ENCODE results near the gene PMEL. TPM values are rescaled to one million over a fixed set of nuclear protein-coding genes. Genes with fewer than 3 reads are reported as not detected.
"Not testable (repeated sequence)": the region's sequence is repeated elsewhere in the genome, so short reads cannot be mapped to it uniquely, and the experiment has no call there.

The PMEL gene
- total RNA-seq (under 1 TPM in 1 of 2 donors, not detected in 1; 0.63 TPM), total RNA-seq (0.15 to 0.35 reads per million in 2 donors)

DNA sequence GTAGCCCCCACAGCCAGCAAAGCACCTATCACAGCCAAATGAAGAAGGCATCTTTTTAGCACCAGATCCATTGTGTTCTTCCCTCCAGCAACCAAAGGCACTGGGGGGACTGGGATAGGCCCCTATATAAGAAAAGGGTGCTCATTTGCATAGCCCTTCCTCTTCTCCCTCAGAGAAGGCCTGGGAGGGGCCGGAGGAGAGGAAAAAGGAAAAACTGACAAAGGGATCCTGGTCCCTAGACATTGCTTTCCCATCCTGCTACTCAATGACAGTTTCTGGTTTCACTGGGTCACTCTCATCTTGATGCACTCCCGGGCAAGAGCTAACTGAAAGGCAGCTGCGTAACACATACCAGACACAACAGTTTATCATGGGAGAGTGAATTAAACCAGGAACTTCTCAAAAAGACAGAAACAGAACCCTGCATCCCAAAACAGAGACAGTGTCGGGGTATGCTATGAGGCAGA lies at the start of gene PMEL:
TSS of gene PMEL (minus strand) at position 102 of the 467 bp plus-strand sequence. CDS start at position 71, 31 bp downstream.
- ATAC-seq (no peak), DNase-seq (no peak)
- no peaks in the 10 kb centered on the region for H3K36me3 Mint-ChIP-seq (ENCODE audit: low read depth)
- peaks cover 26% of the 10 kb centered on the region for H3K4me1 Mint-ChIP-seq
- peak within 1 kb of the TSS; percentile 94 for H3K27ac Mint-ChIP-seq
- H3K4me3 Mint-ChIP-seq = peak within 1 kb of the TSS; percentile 94
- H3K27me3 Mint-ChIP-seq = no peaks in the 10 kb centered on the region
- no peaks in the 10 kb centered on the region for H3K9me3 ChIP-seq (ENCODE audit: control insufficient read depth, low read length, poor library complexity, severe bottlenecking)

DNA sequence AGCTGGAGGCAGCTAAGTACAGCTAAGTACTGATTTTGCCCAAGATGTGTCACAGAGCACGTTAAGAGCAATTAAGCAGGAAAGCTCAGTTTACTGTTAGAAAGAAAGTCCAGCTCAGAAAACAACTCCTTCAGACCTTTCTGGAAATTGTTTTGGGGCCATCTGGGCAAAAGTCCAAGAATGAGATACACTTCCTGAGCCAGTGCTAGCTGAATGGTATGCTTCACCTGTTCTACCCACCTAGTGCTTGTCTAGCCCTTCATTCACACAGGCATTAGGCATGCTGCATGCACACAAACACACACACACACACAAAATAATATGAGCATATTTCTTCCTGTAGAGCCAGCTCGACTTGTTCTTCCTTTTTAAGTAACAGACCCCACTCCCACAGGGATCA lies 48.4 kb upstream of the PMEL start:
- no peaks in the 10 kb centered on the region for H3K9me3 ChIP-seq (ENCODE audit: control insufficient read depth, low read length, poor library complexity, severe bottlenecking)
- H3K36me3 Mint-ChIP-seq (ENCODE audit: low read depth) = no peaks in the 10 kb centered on the region
- peaks cover 5% of the 10 kb centered on the region for H3K4me1 Mint-ChIP-seq
- H3K27ac Mint-ChIP-seq = peak overlapping the region; percentile 19
- H3K27me3 Mint-ChIP-seq = no peaks in the 10 kb centered on the region
- no peak for ATAC-seq
- no peak for DNase-seq
- no peak overlapping the region for H3K4me3 Mint-ChIP-seq

DNA sequence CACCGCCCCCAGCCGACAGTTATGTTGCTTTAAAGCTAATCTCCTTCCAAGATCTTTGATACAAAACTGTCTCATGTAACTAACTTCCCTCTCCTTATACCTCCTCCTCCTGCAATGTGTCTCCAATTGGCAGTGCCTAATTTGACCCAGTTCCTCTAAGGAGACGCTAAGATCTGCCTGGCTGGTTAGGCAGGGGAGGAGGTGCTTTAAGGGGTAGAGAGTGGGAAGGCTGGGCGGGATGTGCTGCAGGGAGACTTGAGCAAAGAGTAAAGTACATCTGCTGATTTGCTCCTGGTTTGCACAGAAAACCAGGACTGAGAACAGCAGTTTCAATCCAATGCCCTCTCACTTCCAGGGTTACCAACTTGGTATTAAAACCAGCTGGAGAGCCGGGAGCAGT lies 47.6 kb upstream of the PMEL start:
- Mint-ChIP-seq H3K27ac (no peak overlapping the region), H3K4me3 (no peak overlapping the region), H3K27me3 (no peaks in the 10 kb centered on the region), H3K36me3 (ENCODE audit: low read depth) (no peaks in the 10 kb centered on the region), H3K4me1 (peaks cover 9% of the 10 kb centered on the region)
- ATAC-seq = no peak
- no peaks in the 10 kb centered on the region for H3K9me3 ChIP-seq (ENCODE audit: control insufficient read depth, low read length, poor library complexity, severe bottlenecking)
- DNase-seq = no peak

DNA sequence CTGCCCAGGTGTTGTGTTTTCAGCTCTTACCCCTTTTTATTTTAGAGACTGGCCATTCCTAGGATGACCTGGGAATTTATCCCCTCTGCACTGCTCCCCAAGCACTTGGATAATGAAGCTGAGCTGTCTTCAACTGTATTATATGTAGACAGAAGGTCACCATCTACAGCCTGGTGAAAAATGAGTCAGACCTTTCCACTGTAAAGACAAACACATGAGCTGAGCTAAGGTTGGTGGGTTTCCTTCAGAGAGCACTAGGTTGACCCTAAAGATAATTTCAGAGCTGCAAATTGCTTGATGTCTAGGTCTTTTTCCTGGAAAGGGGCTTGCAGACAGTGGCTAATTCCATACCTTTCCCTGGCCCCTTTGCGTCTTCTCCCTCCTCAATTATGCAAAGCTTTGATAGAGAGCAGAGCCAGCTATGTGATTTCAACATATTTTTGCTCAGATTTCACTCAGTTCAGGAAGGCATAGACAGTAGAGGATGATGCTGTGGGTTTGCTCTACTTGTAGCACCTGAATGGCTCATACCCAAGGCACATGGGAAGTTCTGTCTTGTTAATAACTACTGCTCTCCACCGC lies 45.8 kb upstream of the PMEL start:
- ATAC-seq = no peak
- Mint-ChIP-seq H3K27ac (no peak overlapping the region), H3K4me1 (peaks cover 20% of the 10 kb centered on the region), H3K27me3 (no peaks in the 10 kb centered on the region), H3K4me3 (no peak overlapping the region), H3K36me3 (ENCODE audit: low read depth) (no peaks in the 10 kb centered on the region)
- no peaks in the 10 kb centered on the region for H3K9me3 ChIP-seq (ENCODE audit: control insufficient read depth, low read length, poor library complexity, severe bottlenecking)
- DNase-seq = no peak

DNA sequence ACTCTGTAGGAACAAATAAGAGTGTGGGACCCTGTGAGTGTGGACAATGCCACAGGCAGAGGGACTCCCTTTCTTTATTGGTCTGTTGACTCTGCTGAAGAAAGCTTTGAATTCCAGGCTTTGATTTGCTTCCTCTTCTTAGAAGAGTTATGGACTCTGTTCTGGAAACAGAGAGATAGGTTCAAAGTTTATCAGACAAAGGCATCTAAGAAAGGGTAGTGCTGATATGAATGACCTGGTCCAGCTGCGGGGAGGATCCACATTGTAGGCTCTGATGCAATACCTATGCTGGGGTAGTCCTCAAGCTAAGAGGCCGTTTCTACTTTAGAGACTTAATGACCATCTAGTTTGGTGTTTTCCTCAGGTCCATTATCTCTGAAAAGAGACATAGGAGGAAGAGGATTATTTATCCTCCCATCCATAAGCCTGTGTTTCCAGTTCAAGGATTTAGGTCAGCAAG lies 44.3 kb upstream of the PMEL start:
- DNase-seq (no peak), ATAC-seq (no peak)
- no peak overlapping the region for H3K4me3 Mint-ChIP-seq
- no peaks in the 10 kb centered on the region for H3K36me3 Mint-ChIP-seq (ENCODE audit: low read depth)
- no peaks in the 10 kb centered on the region for H3K27me3 Mint-ChIP-seq
- H3K9me3 ChIP-seq (ENCODE audit: control insufficient read depth, low read length, poor library complexity, severe bottlenecking) = no peaks in the 10 kb centered on the region
- peaks cover 23% of the 10 kb centered on the region for H3K4me1 Mint-ChIP-seq
- H3K27ac Mint-ChIP-seq = no peak overlapping the region

DNA sequence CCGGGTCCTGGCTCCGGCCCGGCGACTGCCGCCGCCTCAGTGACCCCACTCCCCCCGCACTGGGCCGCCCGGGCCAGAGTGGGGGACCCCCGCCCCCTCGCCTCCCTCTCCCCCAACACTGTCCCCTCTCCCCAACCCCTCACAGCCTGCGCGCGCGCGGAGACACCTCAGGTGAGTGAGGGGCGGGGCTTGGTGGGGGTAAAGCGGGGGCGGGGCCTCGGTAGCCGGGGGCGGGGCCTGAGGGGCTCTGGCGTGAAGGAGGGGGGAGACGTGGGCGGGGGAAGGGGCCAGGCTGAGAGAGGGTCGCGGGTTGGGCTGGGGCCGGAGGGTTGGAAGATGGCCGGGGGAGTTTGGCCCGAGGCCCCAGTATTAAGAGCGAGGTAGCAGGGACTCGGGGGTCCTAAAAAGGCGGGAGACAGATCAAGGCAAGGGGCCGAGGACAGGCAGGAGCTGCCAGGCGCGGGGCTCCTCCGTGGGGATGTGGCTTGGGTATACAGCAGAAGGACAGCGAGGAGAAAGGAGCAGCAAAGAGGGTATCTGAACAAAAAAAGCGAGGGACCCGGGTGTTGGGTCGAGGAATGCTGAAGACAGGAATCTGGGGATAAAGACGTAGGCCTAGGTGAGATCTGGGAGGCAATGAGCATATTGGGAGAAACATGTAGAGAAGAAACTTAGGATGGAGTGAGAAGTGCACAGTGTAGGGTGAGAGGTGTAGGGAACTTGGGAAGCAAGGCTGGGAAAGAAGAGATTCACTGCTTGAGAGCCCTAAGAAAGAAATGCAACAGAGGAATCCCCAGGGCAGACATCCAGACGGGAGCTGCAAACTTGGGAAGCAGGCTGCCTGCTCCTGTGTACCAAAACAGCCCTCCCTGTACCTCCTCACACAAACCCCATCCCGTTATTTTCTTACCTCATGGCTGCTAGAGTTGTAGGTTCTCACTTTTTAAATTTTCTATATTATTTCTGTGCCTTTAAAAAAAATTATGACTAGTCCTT lies 42.0 kb upstream of the PMEL start:
- ATAC-seq (peak; percentile 89), DNase-seq (peak; percentile 57 to 76 (median 69))
- Mint-ChIP-seq H3K4me1 (peaks cover 26% of the 10 kb centered on the region), H3K27me3 (no peaks in the 10 kb centered on the region), H3K27ac (peak overlapping the region; percentile 78), H3K4me3 (peak overlapping the region; percentile 94), H3K36me3 (ENCODE audit: low read depth) (no peaks in the 10 kb centered on the region)
- H3K9me3 ChIP-seq (ENCODE audit: control insufficient read depth, low read length, poor library complexity, severe bottlenecking) = no peaks in the 10 kb centered on the region

DNA sequence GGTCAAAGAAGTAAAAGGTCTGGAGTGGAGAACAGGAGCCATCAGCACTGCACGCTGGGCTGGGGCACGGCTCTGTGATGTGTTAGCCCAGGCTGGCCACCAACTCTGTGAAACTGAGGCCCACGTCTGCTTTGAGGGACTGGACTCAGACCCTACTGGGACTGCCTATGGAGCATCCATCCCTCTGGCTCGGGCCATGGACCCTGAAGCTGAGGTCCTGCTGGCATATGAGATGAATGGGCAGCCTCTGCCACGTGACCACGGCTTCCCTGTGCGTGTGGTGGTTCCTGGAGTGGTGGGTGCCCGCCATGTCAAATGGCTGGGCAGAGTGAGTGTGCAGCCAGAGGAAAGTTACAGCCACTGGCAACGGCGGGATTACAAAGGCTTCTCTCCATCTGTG lies 38.4 kb upstream of the PMEL start:
- Mint-ChIP-seq H3K27ac (no peak overlapping the region), H3K36me3 (ENCODE audit: low read depth) (no peaks in the 10 kb centered on the region), H3K4me3 (no peak overlapping the region), H3K4me1 (peaks cover 23% of the 10 kb centered on the region), H3K27me3 (no peaks in the 10 kb centered on the region)
- ATAC-seq (no peak), DNase-seq (no peak)
- H3K9me3 ChIP-seq (ENCODE audit: control insufficient read depth, low read length, poor library complexity, severe bottlenecking) = no peaks in the 10 kb centered on the region

DNA sequence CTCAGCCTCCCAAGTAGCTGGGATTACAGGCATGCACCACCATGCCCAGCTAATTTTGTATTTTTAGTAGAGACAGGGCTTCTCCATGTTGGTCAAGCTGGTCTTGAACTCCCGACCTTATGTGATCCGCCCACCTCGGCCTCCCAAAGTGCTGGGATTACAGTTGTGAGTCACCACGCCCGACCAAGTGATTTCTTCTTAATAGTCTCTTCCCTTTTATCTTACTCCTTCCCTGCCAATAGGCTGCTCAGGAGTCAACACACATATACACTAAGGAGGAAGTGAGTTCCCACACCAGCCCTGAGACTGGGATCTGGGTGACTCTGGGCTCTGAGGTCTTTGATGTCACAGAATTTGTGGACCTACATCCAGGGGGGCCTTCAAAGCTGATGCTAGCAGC lies 37.5 kb upstream of the PMEL start:
- not testable (repeated sequence) for H3K27ac Mint-ChIP-seq; H3K9me3 ChIP-seq (ENCODE audit: control insufficient read depth, low read length, poor library complexity, severe bottlenecking); H3K4me3 Mint-ChIP-seq; H3K36me3 Mint-ChIP-seq (ENCODE audit: low read depth); H3K27me3 Mint-ChIP-seq; ATAC-seq; DNase-seq
- H3K4me1 Mint-ChIP-seq = peaks cover 19% of the 10 kb centered on the region

DNA sequence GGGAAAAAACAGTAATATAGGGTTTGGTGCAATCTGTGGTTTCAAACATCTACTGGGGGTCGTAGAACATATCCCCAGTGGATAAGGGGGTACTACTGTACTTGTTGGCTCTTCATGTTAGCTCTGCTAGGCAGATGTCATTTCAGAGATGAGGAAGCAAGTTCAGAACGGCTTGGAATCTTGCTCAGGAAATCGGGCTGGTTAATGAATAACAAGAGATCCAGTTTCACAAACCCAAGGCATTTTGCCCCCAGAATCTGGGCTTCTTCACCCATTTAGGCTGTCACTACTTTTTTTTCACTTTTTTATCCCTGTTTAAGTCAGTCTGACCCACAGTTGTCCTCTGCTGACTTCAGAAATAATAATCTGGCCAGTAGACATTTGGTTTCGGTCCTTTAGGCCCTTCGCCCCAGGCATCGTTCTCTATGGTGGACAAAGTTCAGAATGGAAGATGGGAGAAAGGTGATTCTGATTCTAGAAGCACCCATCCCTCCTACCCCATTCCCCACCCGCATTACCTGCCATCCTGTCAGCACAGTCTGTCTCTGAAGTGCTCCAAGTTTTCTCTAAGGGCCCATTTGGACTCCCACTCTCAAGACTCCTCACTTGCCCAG lies 35.8 kb upstream of the PMEL start:
- no peak for ATAC-seq
- peaks cover 12% of the 10 kb centered on the region for H3K4me1 Mint-ChIP-seq
- DNase-seq = no peak
- H3K4me3 Mint-ChIP-seq = no peak overlapping the region
- H3K27ac Mint-ChIP-seq = peak overlapping the region; percentile 45
- H3K27me3 Mint-ChIP-seq = peaks cover 4% of the 10 kb centered on the region
- no peaks in the 10 kb centered on the region for H3K9me3 ChIP-seq (ENCODE audit: control insufficient read depth, low read length, poor library complexity, severe bottlenecking)
- no peaks in the 10 kb centered on the region for H3K36me3 Mint-ChIP-seq (ENCODE audit: low read depth)

DNA sequence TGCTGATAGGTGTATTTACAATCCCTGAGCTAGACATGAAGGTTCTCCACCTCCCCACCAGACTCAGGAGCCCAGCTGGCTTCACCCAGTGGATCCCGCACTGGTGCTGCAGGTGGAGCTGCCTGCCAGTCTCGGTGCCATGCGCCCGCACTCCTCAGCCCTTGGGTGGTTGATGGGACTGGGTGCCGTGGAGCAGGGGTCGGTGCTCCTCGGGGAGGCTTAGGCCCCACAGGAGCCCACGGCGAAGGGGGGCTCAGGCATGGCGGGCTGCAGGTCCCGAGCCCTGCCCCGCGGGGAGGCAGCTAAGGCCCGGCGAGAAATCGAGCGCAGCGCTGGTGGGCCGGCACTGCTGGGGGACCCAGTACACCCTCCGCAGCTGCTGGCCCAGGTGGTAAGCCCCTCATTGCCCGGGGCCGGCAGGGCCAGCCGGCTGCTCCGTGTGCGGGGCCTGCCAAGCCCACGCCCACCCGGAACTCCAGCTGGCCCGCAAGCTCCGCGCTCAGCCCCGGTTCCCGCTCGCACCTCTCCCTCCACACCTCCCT lies 34.2 kb upstream of the PMEL start:
- ATAC-seq; DNase-seq; H3K4me3 Mint-ChIP-seq; H3K27ac Mint-ChIP-seq; H3K9me3 ChIP-seq (ENCODE audit: control insufficient read depth, low read length, poor library complexity, severe bottlenecking); H3K36me3 Mint-ChIP-seq (ENCODE audit: low read depth); H3K27me3 Mint-ChIP-seq: not testable (repeated sequence)
- H3K4me1 Mint-ChIP-seq = peaks cover 11% of the 10 kb centered on the region

DNA sequence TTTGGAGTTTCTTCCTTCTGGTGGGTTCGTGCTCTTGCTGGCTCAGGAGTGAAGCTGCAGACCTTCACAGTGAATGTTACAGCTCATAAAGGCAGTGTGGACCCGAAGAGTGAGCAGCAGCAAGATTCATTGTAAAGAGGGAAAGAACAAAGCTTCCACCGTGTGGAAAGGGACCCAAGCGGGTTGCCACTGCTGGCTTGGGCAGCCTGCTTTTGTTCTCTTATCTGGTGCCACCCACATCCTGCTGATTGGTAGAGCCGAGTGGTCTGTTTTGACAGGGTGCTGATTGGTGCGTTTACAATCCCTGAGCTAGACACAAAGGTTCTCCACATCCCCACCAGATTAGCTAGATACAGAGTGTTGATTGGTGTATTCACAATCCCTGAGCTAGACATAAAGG lies 33.7 kb upstream of the PMEL start:
- H3K9me3 ChIP-seq (ENCODE audit: control insufficient read depth, low read length, poor library complexity, severe bottlenecking); H3K4me3 Mint-ChIP-seq; H3K27me3 Mint-ChIP-seq; DNase-seq; ATAC-seq; H3K27ac Mint-ChIP-seq; H3K4me1 Mint-ChIP-seq; H3K36me3 Mint-ChIP-seq (ENCODE audit: low read depth): not testable (repeated sequence)

DNA sequence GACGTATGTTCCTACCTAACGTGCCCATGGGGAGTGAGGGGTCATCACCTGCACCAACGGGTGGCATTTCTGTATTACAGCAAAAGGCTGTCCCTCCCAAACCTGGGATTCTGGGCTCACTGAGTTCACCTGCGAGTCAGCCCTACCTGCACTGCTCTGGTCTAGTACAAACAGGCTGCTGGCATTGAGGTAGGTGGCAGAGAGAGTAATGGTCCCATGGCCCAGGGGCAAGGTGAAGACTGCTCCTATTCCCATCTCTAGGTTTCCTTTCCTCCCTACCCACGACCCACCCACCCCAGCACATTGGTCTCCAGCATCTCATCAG lies 31.7 kb upstream of the PMEL start:
- no peak for ATAC-seq
- H3K36me3 Mint-ChIP-seq (ENCODE audit: low read depth) = no peaks in the 10 kb centered on the region
- no peak for DNase-seq
- no peak overlapping the region for H3K27ac Mint-ChIP-seq
- no peak overlapping the region for H3K4me3 Mint-ChIP-seq
- no peaks in the 10 kb centered on the region for H3K9me3 ChIP-seq (ENCODE audit: control insufficient read depth, low read length, poor library complexity, severe bottlenecking)
- peaks cover 11% of the 10 kb centered on the region for H3K4me1 Mint-ChIP-seq
- peaks cover 4% of the 10 kb centered on the region for H3K27me3 Mint-ChIP-seq
